Measurements from ENCODE around the gene USP5. TPM values are rescaled to one million over a fixed set of nuclear protein-coding genes. Genes with fewer than 3 reads are reported as not detected.

Gene USP5, protein sequence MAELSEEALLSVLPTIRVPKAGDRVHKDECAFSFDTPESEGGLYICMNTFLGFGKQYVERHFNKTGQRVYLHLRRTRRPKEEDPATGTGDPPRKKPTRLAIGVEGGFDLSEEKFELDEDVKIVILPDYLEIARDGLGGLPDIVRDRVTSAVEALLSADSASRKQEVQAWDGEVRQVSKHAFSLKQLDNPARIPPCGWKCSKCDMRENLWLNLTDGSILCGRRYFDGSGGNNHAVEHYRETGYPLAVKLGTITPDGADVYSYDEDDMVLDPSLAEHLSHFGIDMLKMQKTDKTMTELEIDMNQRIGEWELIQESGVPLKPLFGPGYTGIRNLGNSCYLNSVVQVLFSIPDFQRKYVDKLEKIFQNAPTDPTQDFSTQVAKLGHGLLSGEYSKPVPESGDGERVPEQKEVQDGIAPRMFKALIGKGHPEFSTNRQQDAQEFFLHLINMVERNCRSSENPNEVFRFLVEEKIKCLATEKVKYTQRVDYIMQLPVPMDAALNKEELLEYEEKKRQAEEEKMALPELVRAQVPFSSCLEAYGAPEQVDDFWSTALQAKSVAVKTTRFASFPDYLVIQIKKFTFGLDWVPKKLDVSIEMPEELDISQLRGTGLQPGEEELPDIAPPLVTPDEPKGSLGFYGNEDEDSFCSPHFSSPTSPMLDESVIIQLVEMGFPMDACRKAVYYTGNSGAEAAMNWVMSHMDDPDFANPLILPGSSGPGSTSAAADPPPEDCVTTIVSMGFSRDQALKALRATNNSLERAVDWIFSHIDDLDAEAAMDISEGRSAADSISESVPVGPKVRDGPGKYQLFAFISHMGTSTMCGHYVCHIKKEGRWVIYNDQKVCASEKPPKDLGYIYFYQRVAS
- 10 to 100 TPM; 33.4 to 39.4 (median 36.7) TPM for total RNA-seq

DNA sequence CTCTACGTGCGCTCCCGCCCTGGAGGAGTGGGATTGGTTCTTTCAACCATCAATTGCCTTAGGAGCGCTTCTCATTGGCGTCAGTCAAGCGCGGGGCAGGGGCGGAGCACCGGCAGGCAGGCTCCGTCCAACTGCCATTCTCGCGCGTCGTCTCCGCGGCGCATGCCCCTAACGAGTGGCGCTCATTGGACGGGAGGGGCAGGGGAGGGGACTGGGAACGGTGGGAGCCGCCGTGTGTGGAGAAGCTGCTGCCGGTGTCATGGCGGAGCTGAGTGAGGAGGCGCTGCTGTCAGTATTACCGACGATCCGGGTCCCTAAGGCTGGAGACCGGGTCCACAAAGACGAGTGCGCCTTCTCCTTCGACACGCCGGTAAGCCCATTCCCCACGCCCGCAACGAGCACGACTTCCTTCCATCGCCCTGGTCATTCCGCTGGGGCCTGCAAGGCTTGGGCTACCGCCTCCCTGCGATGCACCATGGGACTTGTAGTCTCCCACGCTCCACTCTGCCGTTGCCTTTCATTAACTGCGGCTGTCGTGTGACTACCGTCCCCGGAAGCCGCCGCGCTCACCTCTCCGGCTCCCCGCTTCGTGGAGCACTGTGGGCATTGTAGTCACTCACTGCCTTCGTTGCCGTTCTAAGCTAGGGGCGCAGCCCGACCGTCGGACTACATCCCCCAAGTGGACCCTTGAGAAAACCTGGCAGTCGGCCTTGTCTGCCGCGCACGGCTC is at the start of gene USP5:
USP5 (plus strand) TSS at position 230 of the 730 bp plus-strand sequence; CDS start at position 260, 30 bp downstream.
- DNase-seq (ENCODE audit: low spot score) = peak; percentile 85
- TF ChIP-seq, protein P1, sequence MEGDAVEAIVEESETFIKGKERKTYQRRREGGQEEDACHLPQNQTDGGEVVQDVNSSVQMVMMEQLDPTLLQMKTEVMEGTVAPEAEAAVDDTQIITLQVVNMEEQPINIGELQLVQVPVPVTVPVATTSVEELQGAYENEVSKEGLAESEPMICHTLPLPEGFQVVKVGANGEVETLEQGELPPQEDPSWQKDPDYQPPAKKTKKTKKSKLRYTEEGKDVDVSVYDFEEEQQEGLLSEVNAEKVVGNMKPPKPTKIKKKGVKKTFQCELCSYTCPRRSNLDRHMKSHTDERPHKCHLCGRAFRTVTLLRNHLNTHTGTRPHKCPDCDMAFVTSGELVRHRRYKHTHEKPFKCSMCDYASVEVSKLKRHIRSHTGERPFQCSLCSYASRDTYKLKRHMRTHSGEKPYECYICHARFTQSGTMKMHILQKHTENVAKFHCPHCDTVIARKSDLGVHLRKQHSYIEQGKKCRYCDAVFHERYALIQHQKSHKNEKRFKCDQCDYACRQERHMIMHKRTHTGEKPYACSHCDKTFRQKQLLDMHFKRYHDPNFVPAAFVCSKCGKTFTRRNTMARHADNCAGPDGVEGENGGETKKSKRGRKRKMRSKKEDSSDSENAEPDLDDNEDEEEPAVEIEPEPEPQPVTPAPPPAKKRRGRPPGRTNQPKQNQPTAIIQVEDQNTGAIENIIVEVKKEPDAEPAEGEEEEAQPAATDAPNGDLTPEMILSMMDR (IDR thresholded peaks at IDR 0.05) = no peak
- ATAC-seq (ENCODE audit: low FRiP score) = peak; percentile 94

DNA sequence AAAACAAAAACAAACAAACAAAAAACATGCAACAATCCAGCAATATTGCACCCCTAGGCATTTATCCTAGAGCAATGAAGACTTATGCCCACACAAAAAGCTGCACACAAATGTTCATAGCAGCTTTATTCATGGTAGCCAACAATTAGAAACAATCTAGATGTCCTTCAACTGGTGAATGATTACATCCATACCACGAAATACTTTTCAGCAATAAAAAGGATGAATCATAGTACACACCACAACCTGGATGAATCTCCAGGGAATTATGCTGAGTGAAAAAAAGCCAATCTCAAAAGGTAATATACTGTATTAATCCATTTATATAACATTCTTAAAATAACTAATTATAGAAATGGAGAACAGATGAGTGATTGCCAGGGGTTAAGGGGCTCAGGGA is 44.8 kb upstream of the USP5 start:
- TF ChIP-seq, protein P1 (IDR thresholded peaks at IDR 0.05) = no peak
- ATAC-seq (ENCODE audit: low FRiP score) (no peak), DNase-seq (ENCODE audit: low spot score) (no peak)

DNA sequence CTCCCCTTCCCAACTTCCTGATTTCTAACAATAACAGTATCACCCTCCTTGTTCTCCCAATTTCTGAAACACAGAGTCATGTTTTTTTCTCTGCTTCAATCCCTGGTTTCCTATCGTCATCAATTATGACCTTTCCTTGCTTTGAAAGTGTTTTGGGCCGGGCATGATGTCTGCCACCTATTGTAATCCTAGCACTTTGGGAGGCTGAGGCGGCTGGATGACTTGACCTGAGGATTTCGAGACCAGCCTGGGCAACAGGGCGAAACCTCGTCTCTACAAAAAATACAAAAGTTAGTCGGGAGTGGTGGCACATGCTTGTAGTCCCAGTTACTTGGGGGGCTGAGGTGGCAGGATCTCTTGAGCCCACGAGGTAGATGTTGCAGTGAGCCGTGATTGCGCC is 42.9 kb upstream of the USP5 start:
- TF ChIP-seq, protein P1 (IDR thresholded peaks at IDR 0.05) = no peak
- ATAC-seq (ENCODE audit: low FRiP score) = no peak
- no peak for DNase-seq (ENCODE audit: low spot score)

DNA sequence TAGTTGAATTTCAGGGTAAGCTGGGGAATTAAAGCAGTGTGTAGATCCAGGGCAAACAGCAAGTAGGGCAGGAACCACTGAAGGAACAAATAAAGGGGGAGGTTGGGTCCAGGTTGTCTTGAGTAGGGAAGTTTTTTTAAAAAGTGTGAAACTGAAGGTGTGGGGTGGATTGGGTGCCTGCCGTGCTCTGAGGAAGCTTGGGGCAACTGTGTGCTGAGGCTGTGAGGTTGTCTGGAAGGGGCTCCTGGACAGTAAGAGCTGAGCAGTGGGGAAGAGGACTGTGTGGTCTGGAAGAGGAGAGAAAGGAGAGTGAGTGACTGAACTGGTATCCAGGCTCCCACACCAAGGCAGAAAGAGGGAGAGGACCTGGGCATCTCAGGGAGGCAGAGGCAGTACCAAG is 41.2 kb upstream of the USP5 start:
- ATAC-seq (ENCODE audit: low FRiP score) = no peak
- TF ChIP-seq, protein P1 (IDR thresholded peaks at IDR 0.05) = no peak
- DNase-seq (ENCODE audit: low spot score) = no peak

DNA sequence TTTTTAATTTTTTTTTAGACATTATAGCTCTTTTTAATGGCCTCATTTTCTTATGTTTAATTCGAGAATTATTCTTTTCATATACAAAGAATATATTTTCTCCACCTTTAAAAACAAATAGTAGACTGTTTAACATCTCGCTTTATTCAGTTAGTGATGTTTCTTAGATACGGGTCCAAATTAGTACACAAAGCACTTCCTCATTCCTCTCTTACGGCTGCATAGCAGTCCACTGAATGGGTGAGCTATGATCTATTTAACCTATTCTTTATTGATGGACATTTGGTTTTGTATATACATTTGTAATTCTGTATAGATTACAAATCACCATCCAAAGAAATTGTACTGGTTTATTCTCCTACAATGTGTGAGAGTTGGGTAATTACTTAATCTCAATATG is 38.6 kb upstream of the USP5 start:
- ATAC-seq (ENCODE audit: low FRiP score) (no peak), DNase-seq (ENCODE audit: low spot score) (no peak)
- TF ChIP-seq, protein P1 (IDR thresholded peaks at IDR 0.05) = no peak

DNA sequence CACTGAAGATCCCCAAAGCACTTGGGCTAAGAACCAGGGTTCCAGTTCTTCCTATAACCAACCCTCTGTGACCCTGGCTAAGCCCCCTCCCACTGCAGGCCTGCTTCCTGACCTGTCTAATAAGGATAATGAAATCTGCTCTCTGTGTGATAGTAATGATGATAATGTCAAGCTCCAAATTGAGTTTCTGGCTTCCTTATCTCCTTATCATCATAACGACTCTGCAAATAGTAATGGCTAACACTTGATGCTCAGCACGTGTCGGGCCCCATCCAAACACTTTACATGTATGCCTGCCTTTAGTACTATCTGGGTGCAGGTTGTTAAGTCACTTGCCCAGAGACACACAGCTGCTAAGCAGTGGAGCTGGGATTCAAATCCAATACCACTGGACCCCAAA is 35.4 kb upstream of the USP5 start:
- TF ChIP-seq, protein P1 (IDR thresholded peaks at IDR 0.05) = no peak
- ATAC-seq (ENCODE audit: low FRiP score) (no peak), DNase-seq (ENCODE audit: low spot score) (no peak)

Measured in omental fat pad (tissue), 4 donors.